Endothelial cell of umbilical vein (primary cell): ENCODE data around the gene MAPK8. TPM values are rescaled to one million over a fixed set of nuclear protein-coding genes. Genes with fewer than 3 reads are reported as not detected.

Experiments used
- BruUV-seq: library from RNA; stranded (reverse); fragments of 400-500 nt; replicated peaks from 2 replicates; lab custom pipeline; 2021; lab: Mats Ljungman, UMichigan
- CTCF ChIA-PET: fragments of 300-600, 350-600 bp; sonication (Branson Sonifier 250); formaldehyde crosslinking; loops from one replicate; lab custom pipeline; 2021; ENCODE audit warnings: antibody characterized with exemption, inconsistent platforms; lab: Charles Lee
- POLR2A ChIA-PET: fragments of 300-600, 350-600 bp; sonication (Branson Sonifier 250); formaldehyde crosslinking; loops from one replicate; lab custom pipeline; 2021; ENCODE audit warnings: antibody characterized with exemption, inconsistent platforms; lab: Charles Lee
- DNase-seq: peaks from one replicate; pipeline ENCODE4 v3.0.0-alpha.2; 2011; ENCODE audit warnings: low read depth, low spot score
- FAIRE-seq: peaks from 2 replicates; lab custom pipeline; 2011; peaks lifted over from hg19 to GRCh38; lab: Jason Lieb, UNC
- H2AFZ ChIP-seq: 2 replicates; pipeline ENCODE4 v1.6.0; 2012; ENCODE audit warnings: low read depth, low read length, control low read depth, inconsistent platforms
- H3K27ac ChIP-seq: 2 replicates; pipeline ENCODE4 v1.5.1; 2011; ENCODE audit warnings: low read depth, mild to moderate bottlenecking, control low read depth, low read length, moderate library complexity; ENCODE audit not compliant: insufficient read depth
- H3K27me3 ChIP-seq, 2 experiments: 2 replicates each; pipeline versions ENCODE4 v1.6.0 to v1.6.1; 2011; ENCODE audit warnings: low read length in 2 of 2, mixed read lengths in 1 of 2; ENCODE audit not compliant: control insufficient read depth in 2 of 2, insufficient read depth in 2 of 2
- H3K36me3 ChIP-seq, 2 experiments: 2 replicates in 1 of 2; 3 replicates in 1 of 2; pipeline ENCODE4 v1.5.1; 2011; ENCODE audit warnings: low read length in 2 of 2, mild to moderate bottlenecking in 1 of 2, moderate library complexity in 1 of 2; ENCODE audit not compliant: control insufficient read depth in 2 of 2, insufficient read depth in 2 of 2; ENCODE audit errors: extremely low read depth in 1 of 2
- H3K4me1 ChIP-seq: 3 replicates; pipeline ENCODE4 v1.5.1; 2011; ENCODE audit warnings: mild to moderate bottlenecking, low read length; ENCODE audit not compliant: control insufficient read depth, insufficient read depth; ENCODE audit errors: extremely low read depth
- H3K4me2 ChIP-seq: 2 replicates; pipeline ENCODE4 v1.6.1; 2011; ENCODE audit warnings: low read length, control low read depth, mixed read lengths; ENCODE audit not compliant: insufficient read depth
- H3K4me3 ChIP-seq, 3 experiments: fragments of 200-600 bp in 1 of 3; sonication (generic), shearing (Covaris generic) in 1 of 3; replicated peaks in 1 of 3; 2 replicates each; pipeline ENCODE4 v1.5.1; 2011 to 2016; ENCODE audit warnings: control low read depth in 3 of 3, low read length in 3 of 3, mild to moderate bottlenecking in 2 of 3, inconsistent platforms in 1 of 3, low read depth in 1 of 3, moderate library complexity in 1 of 3; ENCODE audit not compliant: insufficient read depth in 1 of 3
- H3K79me2 ChIP-seq: 2 replicates; pipeline ENCODE4 v1.6.0; 2012; ENCODE audit warnings: low read length, inconsistent platforms; ENCODE audit not compliant: control insufficient read depth, insufficient read depth
- H3K9ac ChIP-seq: replicated peaks from 2 replicates; pipeline ENCODE3; 2011; ENCODE audit warnings: low read length, control low read depth; ENCODE audit not compliant: insufficient read depth; ENCODE audit errors: extremely low read depth
- H3K9me1 ChIP-seq: replicated peaks from 3 replicates; pipeline ENCODE4 v1.6.0; 2011; ENCODE audit warnings: mild to moderate bottlenecking, low read length; ENCODE audit not compliant: control insufficient read depth, insufficient read depth; ENCODE audit errors: extremely low read depth
- H3K9me3 ChIP-seq: replicated peaks from 2 replicates; pipeline ENCODE4 v1.5.1; 2012; ENCODE audit warnings: low read length, inconsistent platforms; ENCODE audit not compliant: control insufficient read depth, insufficient read depth
- H4K20me1 ChIP-seq: replicated peaks from 2 replicates; pipeline ENCODE3; 2011; ENCODE audit warnings: mild to moderate bottlenecking, low read length; ENCODE audit not compliant: control insufficient read depth, insufficient read depth; ENCODE audit errors: extremely low read depth
- EZH2 ChIP-seq: IDR thresholded peaks from 2 replicates; pipeline ENCODE4 v1.6.1; 2012; ENCODE audit warnings: borderline replicate concordance, low read depth, mild to moderate bottlenecking, moderate library complexity, low read length, inconsistent platforms; ENCODE audit not compliant: severe bottlenecking
- MAX ChIP-seq: IDR thresholded peaks from 2 replicates; pipeline ENCODE4 v1.6.1; 2011; ENCODE audit not compliant: insufficient read depth, insufficient read length
- MYC ChIP-seq: IDR thresholded peaks from one replicate; pipeline ENCODE4 v1.6.1; 2011; ENCODE audit warnings: mild to moderate bottlenecking, low read depth, low read length
- POLR2A ChIP-seq: IDR thresholded peaks from 2 replicates; pipeline ENCODE4 v1.6.1; 2012; ENCODE audit warnings: low read depth, mild to moderate bottlenecking, control low read depth, low read length
- POLR2AphosphoS5 ChIP-seq: IDR thresholded peaks from 2 replicates; pipeline ENCODE4 v1.6.1; 2012; ENCODE audit warnings: low read depth, mild to moderate bottlenecking, control low read depth, low read length, moderate library complexity; ENCODE audit not compliant: insufficient read depth
- dilution Hi-C: fragments of 300-500 bp; cut with MboI; formaldehyde crosslinking; loops from one replicate; pipeline ENCODE4 v1.15.0; 2019; ENCODE audit warnings: low sequenced_read_pairs; ENCODE audit not compliant: extremely low pct_ligation_motif_present
- intact Hi-C: fragments of 100-400 bp; cut with micrococcal nuclease; formaldehyde crosslinking; loops from one replicate; pipeline ENCODE4 v1.10.0; 2022
- polyA plus RNA-seq, 4 experiments: library from polyadenylated mRNA; depleted of rRNA in 3 of 4; stranded (reverse) in 3 of 4; unstranded in 1 of 4; fragments of >200 nt; gene quantifications; 2 replicates each; pipeline versions ENCODE4 v1.2.1 to v1.2.3, GENCODE V29; 2011 to 2012; ENCODE audit warnings: missing spikeins in 1 of 4
- total RNA-seq: library from RNA; stranded (reverse); gene quantifications from 2 replicates; pipeline ENCODE4 v1.2.3, GENCODE V29; 2021
- TF ChIP-seq, protein P1 (sequence below), 2 donors: IDR thresholded peaks; 1 replicate in 1 of 2; 2 replicates in 1 of 2; pipeline ENCODE4 v1.5.1; 2011; ENCODE audit warnings: low read length in 2 of 2, mild to moderate bottlenecking in 2 of 2, moderate library complexity in 2 of 2, control low read depth in 1 of 2, inconsistent platforms in 1 of 2, low read depth in 1 of 2; ENCODE audit not compliant: insufficient read depth in 1 of 2; ENCODE audit errors: extremely low read depth in 1 of 2

MAPK8 gene
- total and polyA plus RNA-seq, 2 donors (not counting 3 experiments of a cell fraction or from before 2014, with no cell fraction given): 25.3 to 56.2 TPM

- FAIRE-seq (no peak), DNase-seq (no peak)
- Histone ChIP-seq H3K27ac (no peak overlapping the region), H4K20me1 (no peaks in the 10 kb centered on the region), H3K9me1 (no peaks in the 10 kb centered on the region), H3K9ac (no peak overlapping the region), H3K9me3 (no peaks in the 10 kb centered on the region), H2AFZ (no peak overlapping the region), H3K4me2 (no peak overlapping the region), H3K4me3 (no peak overlapping the region), H3K4me1 (peaks cover 4% of the 10 kb centered on the region), H3K27me3 (no peaks in the 10 kb centered on the region), H3K79me2 (peaks cover 8% of the 10 kb centered on the region), H3K36me3 (no peaks in the 10 kb centered on the region)
- TF ChIP-seq, protein P1, sequence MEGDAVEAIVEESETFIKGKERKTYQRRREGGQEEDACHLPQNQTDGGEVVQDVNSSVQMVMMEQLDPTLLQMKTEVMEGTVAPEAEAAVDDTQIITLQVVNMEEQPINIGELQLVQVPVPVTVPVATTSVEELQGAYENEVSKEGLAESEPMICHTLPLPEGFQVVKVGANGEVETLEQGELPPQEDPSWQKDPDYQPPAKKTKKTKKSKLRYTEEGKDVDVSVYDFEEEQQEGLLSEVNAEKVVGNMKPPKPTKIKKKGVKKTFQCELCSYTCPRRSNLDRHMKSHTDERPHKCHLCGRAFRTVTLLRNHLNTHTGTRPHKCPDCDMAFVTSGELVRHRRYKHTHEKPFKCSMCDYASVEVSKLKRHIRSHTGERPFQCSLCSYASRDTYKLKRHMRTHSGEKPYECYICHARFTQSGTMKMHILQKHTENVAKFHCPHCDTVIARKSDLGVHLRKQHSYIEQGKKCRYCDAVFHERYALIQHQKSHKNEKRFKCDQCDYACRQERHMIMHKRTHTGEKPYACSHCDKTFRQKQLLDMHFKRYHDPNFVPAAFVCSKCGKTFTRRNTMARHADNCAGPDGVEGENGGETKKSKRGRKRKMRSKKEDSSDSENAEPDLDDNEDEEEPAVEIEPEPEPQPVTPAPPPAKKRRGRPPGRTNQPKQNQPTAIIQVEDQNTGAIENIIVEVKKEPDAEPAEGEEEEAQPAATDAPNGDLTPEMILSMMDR (IDR thresholded peaks at IDR 0.05; ENCODE audit: extremely low read depth in 1 of 2, insufficient read depth in 1 of 2, low read depth in 1 of 2, low read length in 2 of 2): no peak
- TF ChIP-seq MAX (no peak), MYC (no peak), POLR2AphosphoS5 (no peak), EZH2 (no peak), POLR2A (no peak)
- no TSS peak for BruUV-seq
- ChIA-PET POLR2A (no interaction called here), CTCF (interaction anchor here (1.5 kb wide), 1 partner anchor 9 kb away, joined by 3 read pairs; no protein-coding TSS in a partner anchor)
- intact Hi-C loops: no loop called here
- dilution Hi-C loops: no loop called here
Observed at GRCh38 chr10:48464121-48464870, 157.8 kb downstream of the MAPK8 start.
